ENCODE data around the gene OR8A1.

GRCh38 chr11:124582565-124582964 is 12.8 kb downstream of the OR8A1 start:
- TF ChIP-seq CTCF (IDR thresholded peaks at IDR 0.05) (no peak), POLR2A (IDR thresholded peaks at IDR 0.05) (no peak)

Measured in vagina (tissue), 2 donors.